Neural cell (in vitro differentiated cells): ENCODE results near the gene CISH. TPM values are rescaled to one million over a fixed set of nuclear protein-coding genes. Genes with fewer than 3 reads are reported as not detected.

Experiments
- H2AFZ ChIP-seq: fragments of 200-600, 300-800 bp; sonication (generic), shearing (Covaris generic); 2 replicates; pipeline ENCODE4 v1.6.0; 2014; ENCODE audit warnings: low read depth, mild to moderate bottlenecking, antibody characterized with exemption, low read length, moderate library complexity
- H3F3A ChIP-seq: fragments of 200-600 bp; shearing (Covaris generic); 2 replicates; pipeline ENCODE4 v1.6.1; 2016; ENCODE audit warnings: mild to moderate bottlenecking, moderate library complexity, mixed read lengths, antibody characterized with exemption, low read length; ENCODE audit not compliant: insufficient read depth, poor library complexity, severe bottlenecking
- H3K27ac ChIP-seq: fragments of 200-600, 300-800 bp; sonication (generic), shearing (Covaris generic); 2 replicates; pipeline ENCODE4 v1.5.1; 2014; ENCODE audit warnings: mild to moderate bottlenecking, low read length, moderate library complexity
- H3K27me3 ChIP-seq: fragments of 300-800, 200-600 bp; sonication (generic), shearing (Covaris generic); 2 replicates; pipeline ENCODE4 v1.6.0; 2014; ENCODE audit warnings: mild to moderate bottlenecking, low read depth, low read length, moderate library complexity; ENCODE audit not compliant: insufficient read depth
- H3K36me3 ChIP-seq: fragments of 300-800, 200-600 bp; sonication (generic), shearing (Covaris generic); 2 replicates; pipeline ENCODE4 v1.5.1; 2014; ENCODE audit warnings: mild to moderate bottlenecking, antibody characterized with exemption, low read length, moderate library complexity; ENCODE audit not compliant: insufficient read depth
- H3K4me2 ChIP-seq: fragments of 300-800, 200-600 bp; sonication (generic), shearing (Covaris generic); 2 replicates; pipeline ENCODE4 v1.6.0; 2014; ENCODE audit warnings: mild to moderate bottlenecking, low read length
- H3K4me3 ChIP-seq: fragments of 300-800, 200-600 bp; sonication (generic), shearing (Covaris generic); 2 replicates; pipeline ENCODE4 v1.5.1; 2014; ENCODE audit warnings: mild to moderate bottlenecking, low read length, moderate library complexity
- H3K79me2 ChIP-seq: fragments of 200-600 bp; shearing (Covaris generic); replicated peaks from 2 replicates; pipeline ENCODE4 v1.6.0; 2014; ENCODE audit warnings: mild to moderate bottlenecking, low read length, moderate library complexity; ENCODE audit not compliant: insufficient read depth
- H3K9ac ChIP-seq: fragments of 300-800, 200-600 bp; sonication (generic), shearing (Covaris generic); 2 replicates; pipeline ENCODE4 v1.6.1; 2016; ENCODE audit warnings: mild to moderate bottlenecking, low read length, mixed read lengths
- H3K9me2 ChIP-seq: fragments of 200-600 bp; shearing (Covaris generic); 2 replicates; pipeline ENCODE4 v1.6.1; 2016; ENCODE audit warnings: mild to moderate bottlenecking, low read length, mixed read lengths; ENCODE audit not compliant: insufficient read depth
- H3K9me3 ChIP-seq: fragments of 200-600, 300-800 bp; sonication (generic), shearing (Covaris generic); 2 replicates; pipeline ENCODE4 v1.6.1; 2016; ENCODE audit warnings: mild to moderate bottlenecking, mixed run types, low read length, moderate library complexity, mixed read lengths
- H4K20me1 ChIP-seq: fragments of 200-600 bp; shearing (Covaris generic); 2 replicates; pipeline ENCODE4 v1.6.1; 2016; ENCODE audit warnings: mild to moderate bottlenecking, mixed run types; ENCODE audit not compliant: insufficient read depth
- EP300 ChIP-seq: fragments of 450-650 bp; conservative IDR thresholded peaks from 2 replicates; pipeline ENCODE4 v1.6.1; 2014; ENCODE audit warnings: antibody characterized with exemption, mild to moderate bottlenecking, moderate library complexity; ENCODE audit not compliant: poor library complexity, severe bottlenecking
- EZH2 ChIP-seq: fragments of 200-600, 300-800 bp; shearing (Covaris generic), sonication (generic); IDR thresholded peaks from 2 replicates; pipeline ENCODE4 v1.6.1; 2014; ENCODE audit warnings: antibody characterized with exemption, low read length, borderline replicate concordance, mild to moderate bottlenecking; ENCODE audit not compliant: insufficient read depth, poor library complexity, severe bottlenecking
- MXI1 ChIP-seq: fragments of 450-650 bp; conservative IDR thresholded peaks from 2 replicates; pipeline ENCODE4 v1.6.1; 2014; ENCODE audit warnings: antibody characterized with exemption, mild to moderate bottlenecking; ENCODE audit not compliant: poor library complexity, severe bottlenecking
- POLR2AphosphoS5 ChIP-seq: IDR thresholded peaks from 2 replicates; pipeline ENCODE4 v1.6.1; 2012
- RAD21 ChIP-seq: fragments of 450-650 bp; conservative IDR thresholded peaks from 2 replicates; pipeline ENCODE4 v1.6.1; 2014; ENCODE audit warnings: antibody characterized with exemption, mild to moderate bottlenecking, moderate library complexity
- SMC3 ChIP-seq: fragments of 450-650 bp; conservative IDR thresholded peaks from 2 replicates; pipeline ENCODE4 v1.6.1; 2014; ENCODE audit warnings: antibody characterized with exemption, mild to moderate bottlenecking, moderate library complexity; ENCODE audit not compliant: poor library complexity
- TAF1 ChIP-seq: IDR thresholded peaks from 2 replicates; pipeline ENCODE4 v1.6.1; 2012; ENCODE audit warnings: low read depth
- polyA plus RNA-seq: library from polyadenylated mRNA; depleted of rRNA; stranded (reverse); fragments of >200 nt; gene quantifications from 2 replicates; pipeline ENCODE4 v1.2.3, GENCODE V29; 2014
- TF ChIP-seq, protein P1 (sequence below): fragments of 450-650 bp; IDR thresholded peaks from 2 replicates; pipeline ENCODE4 v1.5.1; 2014; ENCODE audit warnings: antibody characterized with exemption, mild to moderate bottlenecking, moderate library complexity; ENCODE audit not compliant: poor library complexity, severe bottlenecking
- TF ChIP-seq, protein P2 (sequence below): IDR thresholded peaks from 2 replicates; pipeline ENCODE4 v1.6.1; 2012; ENCODE audit warnings: borderline replicate concordance

CISH gene
- polyA plus RNA-seq, 1 donor from 2014 or later: not detected

DNA sequence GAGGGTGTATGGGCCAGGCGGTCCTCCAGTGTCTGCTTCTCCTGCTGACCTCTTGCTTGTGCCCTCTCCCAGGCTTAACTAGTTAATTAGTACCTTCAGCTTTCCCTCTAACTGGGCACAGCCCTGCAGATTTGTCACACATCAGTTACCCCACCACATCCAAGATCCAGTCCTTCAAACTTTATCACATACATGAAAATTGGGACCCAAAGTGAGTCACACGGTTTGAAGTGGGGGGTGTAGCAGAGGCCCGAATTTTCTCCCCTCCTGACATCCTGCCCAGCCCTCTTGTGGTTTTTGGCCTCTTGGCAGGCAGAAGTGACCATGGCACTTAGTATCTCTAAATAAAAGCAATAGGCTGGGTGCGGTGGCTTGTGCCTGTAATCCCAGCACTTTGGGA is 9.2 kb upstream of the CISH start:
- Histone ChIP-seq H3K4me3 (no peak overlapping the region), H3K9ac (no peak overlapping the region), H3K9me3 (no peaks in the 10 kb centered on the region), H2AFZ (no peak overlapping the region), H3K79me2 (no peaks in the 10 kb centered on the region), H3F3A (peaks cover 5% of the 10 kb centered on the region), H3K36me3 (no peaks in the 10 kb centered on the region), H3K27ac (no peak overlapping the region), H3K27me3 (no peaks in the 10 kb centered on the region), H3K4me2 (no peak overlapping the region), H3K9me2 (no peaks in the 10 kb centered on the region), H4K20me1 (no peaks in the 10 kb centered on the region)
- TF ChIP-seq EP300 (no peak), MXI1 (no peak), EZH2 (no peak), SMC3 (no peak), RAD21 (no peak), TAF1 (no peak), POLR2AphosphoS5 (no peak)
- TF ChIP-seq, protein P1, sequence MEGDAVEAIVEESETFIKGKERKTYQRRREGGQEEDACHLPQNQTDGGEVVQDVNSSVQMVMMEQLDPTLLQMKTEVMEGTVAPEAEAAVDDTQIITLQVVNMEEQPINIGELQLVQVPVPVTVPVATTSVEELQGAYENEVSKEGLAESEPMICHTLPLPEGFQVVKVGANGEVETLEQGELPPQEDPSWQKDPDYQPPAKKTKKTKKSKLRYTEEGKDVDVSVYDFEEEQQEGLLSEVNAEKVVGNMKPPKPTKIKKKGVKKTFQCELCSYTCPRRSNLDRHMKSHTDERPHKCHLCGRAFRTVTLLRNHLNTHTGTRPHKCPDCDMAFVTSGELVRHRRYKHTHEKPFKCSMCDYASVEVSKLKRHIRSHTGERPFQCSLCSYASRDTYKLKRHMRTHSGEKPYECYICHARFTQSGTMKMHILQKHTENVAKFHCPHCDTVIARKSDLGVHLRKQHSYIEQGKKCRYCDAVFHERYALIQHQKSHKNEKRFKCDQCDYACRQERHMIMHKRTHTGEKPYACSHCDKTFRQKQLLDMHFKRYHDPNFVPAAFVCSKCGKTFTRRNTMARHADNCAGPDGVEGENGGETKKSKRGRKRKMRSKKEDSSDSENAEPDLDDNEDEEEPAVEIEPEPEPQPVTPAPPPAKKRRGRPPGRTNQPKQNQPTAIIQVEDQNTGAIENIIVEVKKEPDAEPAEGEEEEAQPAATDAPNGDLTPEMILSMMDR: no peak
- TF ChIP-seq, protein P2, sequence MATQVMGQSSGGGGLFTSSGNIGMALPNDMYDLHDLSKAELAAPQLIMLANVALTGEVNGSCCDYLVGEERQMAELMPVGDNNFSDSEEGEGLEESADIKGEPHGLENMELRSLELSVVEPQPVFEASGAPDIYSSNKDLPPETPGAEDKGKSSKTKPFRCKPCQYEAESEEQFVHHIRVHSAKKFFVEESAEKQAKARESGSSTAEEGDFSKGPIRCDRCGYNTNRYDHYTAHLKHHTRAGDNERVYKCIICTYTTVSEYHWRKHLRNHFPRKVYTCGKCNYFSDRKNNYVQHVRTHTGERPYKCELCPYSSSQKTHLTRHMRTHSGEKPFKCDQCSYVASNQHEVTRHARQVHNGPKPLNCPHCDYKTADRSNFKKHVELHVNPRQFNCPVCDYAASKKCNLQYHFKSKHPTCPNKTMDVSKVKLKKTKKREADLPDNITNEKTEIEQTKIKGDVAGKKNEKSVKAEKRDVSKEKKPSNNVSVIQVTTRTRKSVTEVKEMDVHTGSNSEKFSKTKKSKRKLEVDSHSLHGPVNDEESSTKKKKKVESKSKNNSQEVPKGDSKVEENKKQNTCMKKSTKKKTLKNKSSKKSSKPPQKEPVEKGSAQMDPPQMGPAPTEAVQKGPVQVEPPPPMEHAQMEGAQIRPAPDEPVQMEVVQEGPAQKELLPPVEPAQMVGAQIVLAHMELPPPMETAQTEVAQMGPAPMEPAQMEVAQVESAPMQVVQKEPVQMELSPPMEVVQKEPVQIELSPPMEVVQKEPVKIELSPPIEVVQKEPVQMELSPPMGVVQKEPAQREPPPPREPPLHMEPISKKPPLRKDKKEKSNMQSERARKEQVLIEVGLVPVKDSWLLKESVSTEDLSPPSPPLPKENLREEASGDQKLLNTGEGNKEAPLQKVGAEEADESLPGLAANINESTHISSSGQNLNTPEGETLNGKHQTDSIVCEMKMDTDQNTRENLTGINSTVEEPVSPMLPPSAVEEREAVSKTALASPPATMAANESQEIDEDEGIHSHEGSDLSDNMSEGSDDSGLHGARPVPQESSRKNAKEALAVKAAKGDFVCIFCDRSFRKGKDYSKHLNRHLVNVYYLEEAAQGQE: no peak

DNA sequence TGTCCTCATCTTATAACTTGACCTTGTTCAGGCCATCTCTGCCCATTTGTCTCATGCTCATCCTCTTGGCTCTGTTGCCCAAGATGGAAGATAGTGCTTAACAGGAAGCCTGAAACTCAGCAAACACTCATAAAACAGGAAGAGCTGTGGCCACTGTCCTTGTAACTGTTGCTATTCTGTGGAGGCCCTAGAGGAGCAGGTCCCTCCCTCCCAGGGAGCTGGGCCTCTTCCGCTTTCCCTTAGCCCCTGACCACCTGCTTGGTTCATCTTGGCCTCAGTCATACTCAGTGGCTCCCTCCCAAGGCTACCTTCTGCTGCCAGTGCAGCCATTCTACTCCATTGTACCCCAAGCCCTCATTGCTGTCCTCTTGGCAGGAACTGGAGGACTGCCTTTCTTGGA is 8.8 kb upstream of the CISH start:
- Histone ChIP-seq H2AFZ (no peak overlapping the region), H3K9ac (no peak overlapping the region), H3K79me2 (no peaks in the 10 kb centered on the region), H3K27ac (no peak overlapping the region), H3K4me2 (no peak overlapping the region), H3K4me3 (no peak overlapping the region), H3K9me3 (no peaks in the 10 kb centered on the region), H3K9me2 (no peaks in the 10 kb centered on the region), H4K20me1 (no peaks in the 10 kb centered on the region), H3K36me3 (no peaks in the 10 kb centered on the region), H3K27me3 (no peaks in the 10 kb centered on the region), H3F3A (peaks cover 5% of the 10 kb centered on the region)
- TF ChIP-seq EP300 (no peak), MXI1 (no peak), POLR2AphosphoS5 (no peak), SMC3 (no peak)
- TF ChIP-seq, protein P2: no peak
- TF ChIP-seq, protein P1: no peak
